ENCODE measurements around the gene SRGAP2.
"Not testable (repeated sequence)": the region's sequence is repeated elsewhere in the genome, so short reads cannot be mapped to it uniquely, and the experiment has no call there.

Gene SRGAP2

GRCh38 chr1:206252680-206253335, 49.5 kb downstream of the SRGAP2 start:
- not testable (repeated sequence) for DNase-seq
